Measurements from ENCODE around the gene RASL11B. TPM values are rescaled to one million over a fixed set of nuclear protein-coding genes. Genes with fewer than 3 reads are reported as not detected.

The RASL11B gene
- total and polyA plus RNA-seq, 2 of the 13 experiments (the other 11 are each of a cell fraction or from before 2014, with no cell fraction given): 0.07 to 0.20 TPM

DNA sequence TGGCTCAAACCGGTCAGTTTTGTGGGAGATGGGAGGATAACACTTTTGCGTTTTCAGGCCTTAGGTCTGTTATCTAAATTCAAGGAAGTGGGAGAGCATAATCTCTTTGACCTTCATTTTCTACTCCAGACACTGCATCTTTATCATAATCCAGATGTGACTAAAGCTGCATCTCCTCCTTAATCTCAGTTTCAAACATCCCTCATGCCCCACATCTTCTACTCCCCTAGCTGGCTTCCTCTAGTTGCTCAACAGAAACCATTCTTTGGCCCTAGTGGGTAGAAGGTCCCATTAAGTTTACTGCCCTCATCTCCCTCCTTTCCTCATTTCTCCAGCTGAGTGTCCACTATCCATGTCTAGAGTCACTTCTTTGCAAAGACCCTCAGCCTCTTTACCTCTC lies 18.8 kb upstream of the RASL11B start:
- in situ Hi-C loops (cut with HindIII; ENCODE audit: extremely low pct_ligation_motif_present, low pct_unique_long_range_greater_than_20kb): no loop called here
- CTCF ChIA-PET (ENCODE audit: low intra/inter-chr PET ratio, low total read pairs): no interaction called here
- FAIRE-seq: no peak

DNA sequence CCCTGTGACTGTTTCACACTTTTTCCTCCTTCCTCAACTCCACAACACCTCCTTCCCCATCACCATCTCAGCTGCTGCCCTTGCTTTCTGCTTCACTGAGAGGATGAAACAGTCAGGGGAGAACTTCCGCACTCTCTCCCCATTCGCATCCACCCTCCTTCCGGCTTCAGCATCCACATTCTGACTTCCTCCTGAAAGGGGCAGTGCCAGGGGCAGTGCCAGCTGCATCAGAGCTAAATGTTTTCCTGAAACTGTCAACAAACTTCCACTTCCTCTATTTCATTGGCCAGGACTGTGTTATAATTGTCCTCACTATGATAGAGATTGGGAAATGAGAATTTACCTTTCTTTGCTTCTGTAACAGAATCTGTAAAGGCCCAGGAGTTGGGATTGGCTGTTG lies 18.2 kb upstream of the RASL11B start:
- POLR2A ChIA-PET: no interaction called here
- H3K9me3 ChIP-seq (ENCODE audit: low read length): no peaks in the 10 kb centered on the region
- no peak overlapping the region for H3K27ac ChIP-seq (ENCODE audit: extremely low read length, insufficient read depth, low read length)
- DNase-seq (ENCODE audit: low spot score): no peak
- WGBS (ENCODE audit: low lambda C conversion rate): 65% methylated on average over 3 of the region's 3 CpGs
- no TSS peak for BruUV-seq (replicated peaks)
- FAIRE-seq: no peak
- no peak overlapping the region for H2AFZ ChIP-seq (ENCODE audit: low read length)
- H3K79me2 ChIP-seq (ENCODE audit: insufficient read depth, low read length): no peaks in the 10 kb centered on the region
- H3K4me3 ChIP-seq (replicated peaks in 1 of 3; ENCODE audit: insufficient read depth in 1 of 3, low read depth in 2 of 3, low read length in 3 of 3): no peak overlapping the region
- H4K20me1 ChIP-seq (ENCODE audit: insufficient read depth, low read length): no peaks in the 10 kb centered on the region
- no peaks in the 10 kb centered on the region; a peak in 2 of 5 replicates for H3K27me3 ChIP-seq (ENCODE audit: control insufficient read depth in 1 of 2, insufficient read depth in 2 of 2, low read length in 2 of 2)
- CTCF ChIA-PET (ENCODE audit: low intra/inter-chr PET ratio, low total read pairs): no interaction called here
- H3K36me3 ChIP-seq (replicated peaks in 1 of 2; ENCODE audit: control insufficient read depth in 1 of 2, insufficient read depth in 2 of 2, low read length in 2 of 2): no peaks in the 10 kb centered on the region
- in situ Hi-C loops (cut with HindIII; ENCODE audit: extremely low pct_ligation_motif_present, low pct_unique_long_range_greater_than_20kb): no loop called here
- H3K9ac ChIP-seq (ENCODE audit: insufficient read depth, low read depth, low read length): no peak overlapping the region
- peaks cover 22% of the 10 kb centered on the region for H3K4me1 ChIP-seq (ENCODE audit: insufficient read depth, low read length)
- ATAC-seq: no peak
- intact Hi-C loops (cut with micrococcal nuclease; ENCODE audit: unreplicated experiment): no loop called here
- no peak overlapping the region for H3K4me2 ChIP-seq (ENCODE audit: low read depth, low read length)
- TF ChIP-seq, protein P1, sequence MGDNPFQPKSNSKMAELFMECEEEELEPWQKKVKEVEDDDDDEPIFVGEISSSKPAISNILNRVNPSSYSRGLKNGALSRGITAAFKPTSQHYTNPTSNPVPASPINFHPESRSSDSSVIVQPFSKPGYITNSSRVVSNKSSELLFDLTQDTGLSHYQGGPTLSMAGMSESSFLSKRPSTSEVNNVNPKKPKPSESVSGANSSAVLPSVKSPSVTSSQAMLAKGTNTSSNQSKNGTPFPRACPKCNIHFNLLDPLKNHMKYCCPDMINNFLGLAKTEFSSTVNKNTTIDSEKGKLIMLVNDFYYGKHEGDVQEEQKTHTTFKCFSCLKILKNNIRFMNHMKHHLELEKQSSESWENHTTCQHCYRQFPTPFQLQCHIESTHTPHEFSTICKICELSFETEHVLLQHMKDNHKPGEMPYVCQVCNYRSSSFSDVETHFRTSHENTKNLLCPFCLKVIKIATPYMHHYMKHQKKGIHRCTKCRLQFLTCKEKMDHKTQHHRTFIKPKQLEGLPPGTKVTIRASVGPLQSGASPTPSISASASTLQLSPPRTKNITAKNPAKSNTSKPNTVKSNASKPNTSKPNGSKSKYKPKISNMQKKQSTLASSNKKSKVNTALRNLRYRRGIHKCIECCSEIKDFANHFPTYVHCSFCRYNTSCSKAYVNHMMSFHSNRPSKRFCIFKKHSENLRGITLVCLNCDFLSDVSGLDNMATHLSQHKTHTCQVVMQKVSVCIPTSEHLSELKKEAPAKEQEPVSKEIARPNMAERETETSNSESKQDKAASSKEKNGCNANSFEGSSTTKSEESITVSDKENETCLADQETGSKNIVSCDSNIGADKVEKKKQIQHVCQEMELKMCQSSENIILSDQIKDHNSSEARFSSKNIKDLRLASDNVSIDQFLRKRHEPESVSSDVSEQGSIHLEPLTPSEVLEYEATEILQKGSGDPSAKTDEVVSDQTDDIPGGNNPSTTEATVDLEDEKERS (CRISPR knock-in tag; IDR thresholded peaks at IDR 0.05): no peak
- TF ChIP-seq KLF11 (CRISPR knock-in tag; IDR thresholded peaks at IDR 0.05) (no peak), AKAP8 (CRISPR knock-in tag; IDR thresholded peaks at IDR 0.05) (no peak), FOXM1 (CRISPR knock-in tag; IDR thresholded peaks at IDR 0.05) (no peak), MIER3 (CRISPR knock-in tag; IDR thresholded peaks at IDR 0.05; ENCODE audit: borderline replicate concordance) (no peak)
- TF ChIP-seq, protein P2, sequence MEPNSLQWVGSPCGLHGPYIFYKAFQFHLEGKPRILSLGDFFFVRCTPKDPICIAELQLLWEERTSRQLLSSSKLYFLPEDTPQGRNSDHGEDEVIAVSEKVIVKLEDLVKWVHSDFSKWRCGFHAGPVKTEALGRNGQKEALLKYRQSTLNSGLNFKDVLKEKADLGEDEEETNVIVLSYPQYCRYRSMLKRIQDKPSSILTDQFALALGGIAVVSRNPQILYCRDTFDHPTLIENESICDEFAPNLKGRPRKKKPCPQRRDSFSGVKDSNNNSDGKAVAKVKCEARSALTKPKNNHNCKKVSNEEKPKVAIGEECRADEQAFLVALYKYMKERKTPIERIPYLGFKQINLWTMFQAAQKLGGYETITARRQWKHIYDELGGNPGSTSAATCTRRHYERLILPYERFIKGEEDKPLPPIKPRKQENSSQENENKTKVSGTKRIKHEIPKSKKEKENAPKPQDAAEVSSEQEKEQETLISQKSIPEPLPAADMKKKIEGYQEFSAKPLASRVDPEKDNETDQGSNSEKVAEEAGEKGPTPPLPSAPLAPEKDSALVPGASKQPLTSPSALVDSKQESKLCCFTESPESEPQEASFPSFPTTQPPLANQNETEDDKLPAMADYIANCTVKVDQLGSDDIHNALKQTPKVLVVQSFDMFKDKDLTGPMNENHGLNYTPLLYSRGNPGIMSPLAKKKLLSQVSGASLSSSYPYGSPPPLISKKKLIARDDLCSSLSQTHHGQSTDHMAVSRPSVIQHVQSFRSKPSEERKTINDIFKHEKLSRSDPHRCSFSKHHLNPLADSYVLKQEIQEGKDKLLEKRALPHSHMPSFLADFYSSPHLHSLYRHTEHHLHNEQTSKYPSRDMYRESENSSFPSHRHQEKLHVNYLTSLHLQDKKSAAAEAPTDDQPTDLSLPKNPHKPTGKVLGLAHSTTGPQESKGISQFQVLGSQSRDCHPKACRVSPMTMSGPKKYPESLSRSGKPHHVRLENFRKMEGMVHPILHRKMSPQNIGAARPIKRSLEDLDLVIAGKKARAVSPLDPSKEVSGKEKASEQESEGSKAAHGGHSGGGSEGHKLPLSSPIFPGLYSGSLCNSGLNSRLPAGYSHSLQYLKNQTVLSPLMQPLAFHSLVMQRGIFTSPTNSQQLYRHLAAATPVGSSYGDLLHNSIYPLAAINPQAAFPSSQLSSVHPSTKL (CRISPR knock-in tag; IDR thresholded peaks at IDR 0.05): no peak

More for the DNA sequence above, 18.8 kb upstream of the RASL11B start:
- Histone ChIP-seq H3K27me3 (ENCODE audit: control insufficient read depth in 1 of 2, insufficient read depth in 2 of 2, low read length in 2 of 2) (no peaks in the 10 kb centered on the region; a peak in 2 of 5 replicates), H3K79me2 (ENCODE audit: insufficient read depth, low read length) (no peaks in the 10 kb centered on the region), H3K9ac (ENCODE audit: insufficient read depth, low read depth, low read length) (no peak overlapping the region), H3K9me3 (ENCODE audit: low read length) (no peaks in the 10 kb centered on the region), H3K4me1 (ENCODE audit: insufficient read depth, low read length) (peaks cover 22% of the 10 kb centered on the region), H3K36me3 (replicated peaks in 1 of 2; ENCODE audit: control insufficient read depth in 1 of 2, insufficient read depth in 2 of 2, low read length in 2 of 2) (no peaks in the 10 kb centered on the region), H4K20me1 (ENCODE audit: insufficient read depth, low read length) (no peaks in the 10 kb centered on the region), H3K4me3 (replicated peaks in 1 of 3; ENCODE audit: insufficient read depth in 1 of 3, low read depth in 2 of 3, low read length in 3 of 3) (no peak overlapping the region), H2AFZ (ENCODE audit: low read length) (no peak overlapping the region), H3K4me2 (ENCODE audit: low read depth, low read length) (no peak overlapping the region), H3K27ac (ENCODE audit: extremely low read length, insufficient read depth, low read length) (no peak overlapping the region)
- no TSS peak for BruUV-seq (replicated peaks)
- no peak for ATAC-seq
- DNase-seq (ENCODE audit: low spot score): no peak
- no peak for TF ChIP-seq DR1 (CRISPR knock-in tag; IDR thresholded peaks at IDR 0.05)
- no peak for TF ChIP-seq ZNF670 (CRISPR knock-in tag; IDR thresholded peaks at IDR 0.05; ENCODE audit: borderline replicate concordance)
- TF ChIP-seq HNRNPLL (IDR thresholded peaks at IDR 0.05; ENCODE audit: low read depth, low read length, poor library complexity, severe bottlenecking): no peak
- TF ChIP-seq NRL (CRISPR knock-in tag; IDR thresholded peaks at IDR 0.05; ENCODE audit: borderline replicate concordance): no peak
- TF ChIP-seq FOXA1 (IDR thresholded peaks at IDR 0.05): no peak
- TF ChIP-seq FOXA1 (CRISPR knock-in tag; IDR thresholded peaks at IDR 0.05): no peak
- no peak for TF ChIP-seq MXI1 (IDR thresholded peaks at IDR 0.05; ENCODE audit: borderline replicate concordance, low read depth, low read length)
- TF ChIP-seq ZKSCAN5 (CRISPR knock-in tag; IDR thresholded peaks at IDR 0.05): no peak
- TF ChIP-seq, protein P3, sequence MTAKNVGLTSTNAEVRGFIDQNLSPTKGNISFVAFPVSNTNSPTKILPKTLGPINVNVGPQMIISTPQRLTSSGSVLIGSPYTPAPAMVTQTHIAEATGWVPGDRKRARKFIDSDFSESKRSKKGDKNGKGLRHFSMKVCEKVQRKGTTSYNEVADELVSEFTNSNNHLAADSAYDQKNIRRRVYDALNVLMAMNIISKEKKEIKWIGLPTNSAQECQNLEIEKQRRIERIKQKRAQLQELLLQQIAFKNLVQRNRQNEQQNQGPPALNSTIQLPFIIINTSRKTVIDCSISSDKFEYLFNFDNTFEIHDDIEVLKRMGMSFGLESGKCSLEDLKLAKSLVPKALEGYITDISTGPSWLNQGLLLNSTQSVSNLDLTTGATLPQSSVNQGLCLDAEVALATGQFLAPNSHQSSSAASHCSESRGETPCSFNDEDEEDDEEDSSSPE (CRISPR knock-in tag; IDR thresholded peaks at IDR 0.05): no peak
- POLR2A ChIA-PET: no interaction called here
- intact Hi-C loops (cut with micrococcal nuclease; ENCODE audit: unreplicated experiment): no loop called here
- 94% methylated on average over 2 of the region's 2 CpGs for WGBS (ENCODE audit: low lambda C conversion rate)

All from HepG2 (cell line).